ENCODE results near the gene SLC39A9. TPM values are rescaled to one million over a fixed set of nuclear protein-coding genes. Genes with fewer than 3 reads are reported as not detected.

SLC39A9 gene
- total RNA-seq, 8 experiments from 2014 or later: 46.5 to 107 (median 65.0) TPM

- Histone ChIP-seq H3K27ac (no peak overlapping the region), H3K4me1 (replicated peaks in 1 of 2) (no peaks in the 10 kb centered on the region), H3K4me3 (peak overlapping the region in 2 of 5 donors; percentile 8 to 22)
- WGBS, 10 experiments: 71 to 100% (median 90%) methylated on average over 1 to 5 of the region's 5 CpGs; no CpG with 5 or more reads in 2 of the 10 experiments
- ATAC-seq (replicated peaks in 6 of 8): peak in 1 of 8 experiments; percentile 33
- in situ Hi-C loops (cut with MboI; ENCODE audit: low pct_unique_long_range_greater_than_20kb in 2 of 9, low sequenced_read_pairs in 9 of 9, unreplicated experiment in 9 of 9): no loop called here
Observed at GRCh38 chr14:69441948-69442347, 43.5 kb downstream of the SLC39A9 start.

- no peak overlapping the region for H3K27ac ChIP-seq
- no peak for ATAC-seq (replicated peaks in 6 of 8)
- 83 to 100% (median 93%) methylated on average over 1 to 4 of the region's 5 CpGs; no CpG with 5 or more reads in 1 of the 10 experiments for WGBS, 10 experiments
- H3K4me3 ChIP-seq: peak overlapping the region in 1 of 5 donors; percentile 6
- H3K4me1 ChIP-seq (replicated peaks in 1 of 2): no peaks in the 10 kb centered on the region
- in situ Hi-C loops (cut with MboI; ENCODE audit: low pct_unique_long_range_greater_than_20kb in 2 of 9, low sequenced_read_pairs in 9 of 9, unreplicated experiment in 9 of 9): no loop called here
Observed at GRCh38 chr14:69443296-69443805, 44.9 kb downstream of the SLC39A9 start.

- H3K27ac ChIP-seq: no peak overlapping the region
- no peaks in the 10 kb centered on the region for H3K4me1 ChIP-seq (replicated peaks in 1 of 2)
- in situ Hi-C loops (cut with MboI; ENCODE audit: low pct_unique_long_range_greater_than_20kb in 2 of 9, low sequenced_read_pairs in 9 of 9, unreplicated experiment in 9 of 9): no loop called here
- no peak for ATAC-seq (replicated peaks in 6 of 8)
- WGBS, 10 experiments: 89 to 100% (median 98%) methylated on average over 1 to 8 of the region's 8 CpGs; no CpG with 5 or more reads in 3 of the 10 experiments
- no peak overlapping the region for H3K4me3 ChIP-seq
Observed at GRCh38 chr14:69449216-69449615, 50.7 kb downstream of the SLC39A9 start.

GRCh38 chr14:69451941-69452340 is 53.4 kb downstream of the SLC39A9 start:
- Histone ChIP-seq H3K4me1 (replicated peaks in 1 of 2) (no peaks in the 10 kb centered on the region), H3K4me3 (no peak overlapping the region), H3K27ac (no peak overlapping the region)
- in situ Hi-C loops (cut with MboI; ENCODE audit: low pct_unique_long_range_greater_than_20kb in 2 of 9, low sequenced_read_pairs in 9 of 9, unreplicated experiment in 9 of 9): loop anchor here in 3 of 9 experiments (25.0 kb wide), 2 partner anchors 190 to 215 kb away; partner anchors contain the start of gene GALNT16 (in 2 of the 3)
- ATAC-seq (replicated peaks in 6 of 8): no peak
- 60 to 100% (median 87%) methylated on average over 1 to 2 of the region's 2 CpGs; no CpG with 5 or more reads in 2 of the 10 experiments for WGBS, 10 experiments

DNA sequence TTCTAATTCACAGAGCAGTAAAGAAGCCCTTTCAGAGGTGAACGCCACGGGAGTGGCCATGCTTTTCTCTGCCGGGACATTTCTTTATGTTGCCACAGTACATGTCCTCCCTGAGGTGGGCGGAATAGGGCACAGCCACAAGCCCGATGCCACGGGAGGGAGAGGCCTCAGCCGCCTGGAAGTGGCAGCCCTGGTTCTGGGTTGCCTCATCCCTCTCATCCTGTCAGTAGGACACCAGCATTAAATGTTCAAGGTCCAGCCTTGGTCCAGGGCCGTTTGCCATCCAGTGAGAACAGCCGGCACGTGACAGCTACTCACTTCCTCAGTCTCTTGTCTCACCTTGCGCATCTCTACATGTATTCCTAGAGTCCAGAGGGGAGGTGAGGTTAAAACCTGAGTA is 59.9 kb downstream of the SLC39A9 start:
- WGBS, 10 experiments: 58 to 97% (median 91%) methylated on average over 2 to 10 of the region's 11 CpGs; no CpG with 5 or more reads in 1 of the 10 experiments
- ATAC-seq (replicated peaks in 6 of 8): no peak
- H3K27ac ChIP-seq: no peak overlapping the region
- no peaks in the 10 kb centered on the region for H3K4me1 ChIP-seq (replicated peaks in 1 of 2)
- no peak overlapping the region for H3K4me3 ChIP-seq
- in situ Hi-C loops (cut with MboI; ENCODE audit: low pct_unique_long_range_greater_than_20kb in 2 of 9, low sequenced_read_pairs in 9 of 9, unreplicated experiment in 9 of 9): loop anchor here in 3 of 9 experiments (25.0 kb wide), 2 partner anchors 196 to 221 kb away; partner anchors contain the start of gene GALNT16 (in 2 of the 3)

DNA sequence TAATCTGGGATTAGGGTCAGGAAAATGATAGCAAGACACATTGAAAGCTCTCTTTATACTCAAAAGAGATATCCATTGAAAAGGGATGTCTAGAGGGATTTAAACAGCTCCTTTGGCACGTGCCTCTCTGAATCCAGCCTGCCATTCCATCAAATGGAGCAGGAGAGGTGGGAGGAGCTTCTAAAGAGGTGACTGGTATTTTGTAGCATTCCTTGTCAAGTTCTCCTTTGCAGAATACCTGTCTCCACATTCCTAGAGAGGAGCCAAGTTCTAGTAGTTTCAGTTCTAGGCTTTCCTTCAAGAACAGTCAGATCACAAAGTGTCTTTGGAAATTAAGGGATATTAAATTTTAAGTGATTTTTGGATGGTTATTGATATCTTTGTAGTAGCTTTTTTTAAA is 60.6 kb downstream of the SLC39A9 start:
- H3K4me1 ChIP-seq (replicated peaks in 1 of 2): no peaks in the 10 kb centered on the region
- ATAC-seq (replicated peaks in 6 of 8): no peak

GRCh38 chr14:69460093-69460701 is 61.7 kb downstream of the SLC39A9 start:
- in situ Hi-C loops (cut with MboI; ENCODE audit: low pct_unique_long_range_greater_than_20kb in 2 of 9, low sequenced_read_pairs in 9 of 9, unreplicated experiment in 9 of 9): loop anchor here in 3 of 9 experiments (25.0 kb wide), 2 partner anchors 198 to 223 kb away; partner anchors contain the start of gene GALNT16 (in 2 of the 3)
- H3K4me3 ChIP-seq: no peak overlapping the region
- no peak overlapping the region for H3K27ac ChIP-seq
- WGBS, 10 experiments: 0 to 100% (median 42%) methylated on average over 1 to 4 of the region's 4 CpGs
- peak; percentile 60 to 100 (median 82) for ATAC-seq (replicated peaks in 6 of 8)
- no peaks in the 10 kb centered on the region for H3K4me1 ChIP-seq (replicated peaks in 1 of 2)

More for the DNA sequence above, 60.6 kb downstream of the SLC39A9 start:
- H3K4me3 ChIP-seq: no peak overlapping the region
- in situ Hi-C loops (cut with MboI; ENCODE audit: low pct_unique_long_range_greater_than_20kb in 2 of 9, low sequenced_read_pairs in 9 of 9, unreplicated experiment in 9 of 9): loop anchor here in 3 of 9 experiments (25.0 kb wide), 2 partner anchors 197 to 222 kb away; partner anchors contain the start of gene GALNT16 (in 2 of the 3)
- no peak overlapping the region for H3K27ac ChIP-seq
- WGBS, 10 experiments: 0 to 100% (median 80%) methylated on average over 1 of the region's 1 CpG; no CpG with 5 or more reads in 5 of the 10 experiments

GRCh38 chr14:69464379-69464778 is 65.9 kb downstream of the SLC39A9 start:
- H3K27ac ChIP-seq: no peak overlapping the region
- in situ Hi-C loops (cut with MboI; ENCODE audit: low pct_unique_long_range_greater_than_20kb in 2 of 9, low sequenced_read_pairs in 9 of 9, unreplicated experiment in 9 of 9): loop anchor here in 3 of 9 experiments (25.0 kb wide), 2 partner anchors 202 to 227 kb away; partner anchors contain the start of gene GALNT16 (in 2 of the 3)
- H3K4me3 ChIP-seq: no peak overlapping the region
- ATAC-seq (replicated peaks in 6 of 8): peak in 1 of 8 experiments; percentile 10
- H3K4me1 ChIP-seq (replicated peaks in 1 of 2): no peaks in the 10 kb centered on the region

DNA sequence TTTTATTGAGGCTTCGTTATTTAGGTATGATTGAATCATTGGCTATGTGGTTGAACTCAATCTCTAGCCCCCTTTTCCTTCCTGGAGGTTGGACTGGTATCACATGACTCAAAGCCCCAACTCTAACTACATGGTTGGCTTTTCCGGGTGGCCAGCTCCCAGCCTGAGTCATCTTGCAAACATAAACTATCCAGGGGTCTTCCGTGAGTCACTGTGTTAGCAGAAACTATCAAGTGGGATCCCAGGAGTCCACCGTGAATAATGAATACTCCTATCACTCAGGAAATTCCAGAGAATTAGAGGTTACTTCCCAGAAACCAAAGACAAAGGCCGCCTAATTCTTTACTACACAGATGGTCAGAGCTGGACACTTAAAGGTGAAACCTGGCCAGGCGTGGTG is 66.3 kb downstream of the SLC39A9 start:
- ATAC-seq (replicated peaks in 6 of 8): peak in 2 of 8 experiments; percentile 84 to 88
- in situ Hi-C loops (cut with MboI; ENCODE audit: low pct_unique_long_range_greater_than_20kb in 2 of 9, low sequenced_read_pairs in 9 of 9, unreplicated experiment in 9 of 9): loop anchor here in 3 of 9 experiments (25.0 kb wide), 2 partner anchors 203 to 228 kb away; partner anchors contain the start of gene GALNT16 (in 2 of the 3)
- WGBS, 10 experiments: 40 to 100% (median 90%) methylated on average over 1 to 6 of the region's 6 CpGs; no CpG with 5 or more reads in 3 of the 10 experiments
- no peak overlapping the region for H3K4me3 ChIP-seq
- no peaks in the 10 kb centered on the region for H3K4me1 ChIP-seq (replicated peaks in 1 of 2)
- H3K27ac ChIP-seq: no peak overlapping the region

DNA sequence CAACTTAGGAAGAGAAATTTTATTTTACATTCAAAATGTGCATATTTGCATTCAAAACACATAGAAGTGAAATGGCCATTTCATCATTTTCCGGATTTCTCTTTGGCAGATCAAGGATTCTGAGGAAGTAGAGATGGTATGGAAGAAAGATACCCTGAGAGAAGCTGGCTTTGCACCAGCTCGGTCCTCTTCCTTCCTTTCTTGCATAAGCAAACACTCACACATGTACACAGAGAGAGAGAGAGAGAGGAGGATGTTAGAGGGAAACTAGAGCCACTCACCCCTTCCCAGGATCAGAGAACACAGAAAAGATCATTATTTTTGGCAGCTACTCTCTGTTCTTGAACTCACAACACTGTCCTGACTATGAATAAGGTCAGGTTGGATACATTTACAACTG is 70.5 kb downstream of the SLC39A9 start:
- Histone ChIP-seq H3K4me3 (no peak overlapping the region), H3K4me1 (replicated peaks in 1 of 2) (no peaks in the 10 kb centered on the region), H3K27ac (no peak overlapping the region)
- peak in 2 of 8 experiments; percentile 19 to 66 for ATAC-seq (replicated peaks in 6 of 8)
- WGBS, 10 experiments: 0 to 100% (median 40%) methylated on average over 1 to 2 of the region's 2 CpGs; no CpG with 5 or more reads in 1 of the 10 experiments
- in situ Hi-C loops (cut with MboI; ENCODE audit: low pct_unique_long_range_greater_than_20kb in 2 of 9, low sequenced_read_pairs in 9 of 9, unreplicated experiment in 9 of 9): loop anchor here in 3 of 9 experiments (25.0 kb wide), 2 partner anchors 207 to 232 kb away; partner anchors contain the start of gene GALNT16 (in 2 of the 3)

- Histone ChIP-seq H3K4me1 (replicated peaks in 1 of 2) (no peaks in the 10 kb centered on the region), H3K4me3 (no peak overlapping the region), H3K27ac (no peak overlapping the region)
- 70 to 100% (median 82%) methylated on average over 1 to 2 of the region's 3 CpGs; no CpG with 5 or more reads in 6 of the 10 experiments for WGBS, 10 experiments
- ATAC-seq (replicated peaks in 6 of 8): no peak
- in situ Hi-C loops (cut with MboI; ENCODE audit: low pct_unique_long_range_greater_than_20kb in 2 of 9, low sequenced_read_pairs in 9 of 9, unreplicated experiment in 9 of 9): loop anchor here in 3 of 9 experiments (25.0 kb wide), 2 partner anchors 209 to 234 kb away; partner anchors contain the start of gene GALNT16 (in 2 of the 3)
Observed at GRCh38 chr14:69471436-69471835, 72.9 kb downstream of the SLC39A9 start.

DNA sequence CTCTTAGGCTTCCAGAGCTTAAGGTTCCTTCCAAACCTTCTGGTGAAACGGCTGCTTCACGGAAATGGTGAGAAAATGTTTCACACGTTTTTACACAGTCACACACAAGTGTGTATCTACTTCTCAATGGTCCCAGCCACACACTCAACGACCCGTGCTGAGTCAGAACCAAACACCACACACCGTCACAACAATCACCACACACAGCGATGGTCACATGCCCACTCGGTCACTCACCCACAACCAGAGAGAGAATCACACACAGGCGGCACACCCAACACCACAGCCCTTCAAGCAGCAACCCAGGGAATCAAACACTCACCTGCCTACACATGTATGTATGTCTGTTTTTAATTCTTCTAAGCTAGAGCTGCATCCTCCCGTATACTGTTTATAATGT is 73.4 kb downstream of the SLC39A9 start:
- in situ Hi-C loops (cut with MboI; ENCODE audit: low pct_unique_long_range_greater_than_20kb in 2 of 9, low sequenced_read_pairs in 9 of 9, unreplicated experiment in 9 of 9): loop anchor here in 3 of 9 experiments (25.0 kb wide), 2 partner anchors 210 to 235 kb away; partner anchors contain the start of gene GALNT16 (in 2 of the 3)
- ATAC-seq (replicated peaks in 6 of 8): no peak
- no peak overlapping the region for H3K27ac ChIP-seq
- 55 to 87% (median 79%) methylated on average over 1 to 9 of the region's 10 CpGs for WGBS, 10 experiments
- no peaks in the 10 kb centered on the region for H3K4me1 ChIP-seq (replicated peaks in 1 of 2)
- H3K4me3 ChIP-seq: no peak overlapping the region

DNA sequence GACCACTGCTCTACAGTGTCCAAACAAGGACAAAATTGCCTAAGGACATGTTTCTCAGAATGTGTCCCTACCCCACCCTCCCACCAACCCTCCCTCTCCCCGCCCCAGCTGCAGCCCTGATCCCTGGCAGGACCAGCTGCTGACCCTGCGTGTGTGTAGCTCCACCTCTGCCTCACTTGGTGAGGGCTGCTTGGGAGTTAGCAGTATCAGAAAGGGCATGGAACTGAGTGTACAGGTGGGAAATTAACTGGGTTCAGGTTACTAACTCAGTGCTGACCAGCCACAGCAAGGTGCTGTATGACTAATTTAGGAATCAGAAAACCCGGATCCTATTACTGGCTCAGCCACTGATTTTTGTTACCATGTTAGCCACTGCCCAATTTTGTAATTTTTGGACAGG is 74.8 kb downstream of the SLC39A9 start:
- H3K4me3 ChIP-seq: no peak overlapping the region
- ATAC-seq (replicated peaks in 6 of 8): peak in 3 of 8 experiments; percentile 57 to 62 (median 59)
- in situ Hi-C loops (cut with MboI; ENCODE audit: low pct_unique_long_range_greater_than_20kb in 2 of 9, low sequenced_read_pairs in 9 of 9, unreplicated experiment in 9 of 9): loop anchor here in 3 of 9 experiments (25.0 kb wide), 2 partner anchors 211 to 236 kb away; partner anchors contain the start of gene GALNT16 (in 2 of the 3)
- no peaks in the 10 kb centered on the region for H3K4me1 ChIP-seq (replicated peaks in 1 of 2)
- 20 to 53% (median 20%) methylated on average over 1 to 2 of the region's 3 CpGs; no CpG with 5 or more reads in 7 of the 10 experiments for WGBS, 10 experiments
- H3K27ac ChIP-seq: no peak overlapping the region

Data from motor neuron (in vitro differentiated cells).